MV-4-11 (cell line): Measurements from ENCODE around the gene KRT83.
A peak's percentile ranks its signal among the peaks of the same experiment; 100 is the strongest.
"Not testable (repeated sequence)": the region's sequence is repeated elsewhere in the genome, so short reads cannot be mapped to it uniquely, and the experiment has no call there.

Experiments used
- DNase-seq: peaks from one replicate; lab custom pipeline; 2025; lab: John Stamatoyannopoulos, UW

KRT83 gene

GRCh38 chr12:52308806-52309425, 12.3 kb downstream of the KRT83 start:
- no peak for DNase-seq

DNA sequence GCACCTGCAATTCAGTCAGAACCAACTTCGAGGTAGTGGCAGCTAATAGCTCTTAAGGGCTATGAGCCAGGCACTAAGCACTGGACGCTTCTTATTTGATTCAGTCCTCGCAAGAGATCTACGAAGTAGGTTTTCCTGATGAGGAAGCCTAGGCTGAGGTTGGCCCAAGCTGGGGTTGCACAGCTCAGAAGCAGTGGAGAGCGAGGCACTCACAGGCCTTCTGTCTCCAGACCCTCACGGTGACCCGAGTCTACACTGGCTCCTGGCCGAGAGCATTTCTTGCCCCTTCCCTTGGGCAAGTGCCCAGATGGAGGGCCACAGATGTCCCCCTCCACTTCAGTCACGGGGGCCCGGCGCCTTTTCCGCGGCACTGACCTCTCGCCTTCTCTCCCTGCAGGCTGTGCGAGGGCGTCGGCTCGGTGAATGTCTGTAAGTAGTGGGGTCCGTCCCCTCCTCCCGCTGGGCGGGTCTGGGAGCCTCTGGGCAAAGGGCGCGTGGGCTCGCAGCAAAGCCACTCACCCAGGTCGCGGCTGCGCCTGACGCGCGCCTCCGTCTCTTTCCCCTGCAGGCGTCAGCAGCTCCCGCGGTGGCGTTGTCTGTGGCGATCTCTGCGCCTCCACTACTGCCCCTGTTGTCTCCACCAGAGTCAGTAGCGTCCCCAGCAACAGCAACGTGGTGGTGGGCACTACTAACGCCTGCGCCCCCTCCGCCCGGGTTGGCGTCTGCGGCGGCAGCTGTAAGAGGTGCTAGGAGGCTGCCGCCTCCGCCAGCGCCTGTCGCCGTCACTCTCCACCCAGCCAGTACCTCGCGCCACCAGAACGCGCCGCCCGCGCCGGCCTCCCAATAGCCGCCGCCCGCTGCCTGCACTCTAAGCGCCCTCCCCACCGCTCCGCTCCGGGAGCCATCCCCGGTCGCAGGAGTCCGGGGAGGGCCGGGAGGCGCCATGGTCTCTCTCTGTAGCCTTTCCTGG, 13.1 kb downstream of the KRT83 start:
- no peak for DNase-seq

DNA sequence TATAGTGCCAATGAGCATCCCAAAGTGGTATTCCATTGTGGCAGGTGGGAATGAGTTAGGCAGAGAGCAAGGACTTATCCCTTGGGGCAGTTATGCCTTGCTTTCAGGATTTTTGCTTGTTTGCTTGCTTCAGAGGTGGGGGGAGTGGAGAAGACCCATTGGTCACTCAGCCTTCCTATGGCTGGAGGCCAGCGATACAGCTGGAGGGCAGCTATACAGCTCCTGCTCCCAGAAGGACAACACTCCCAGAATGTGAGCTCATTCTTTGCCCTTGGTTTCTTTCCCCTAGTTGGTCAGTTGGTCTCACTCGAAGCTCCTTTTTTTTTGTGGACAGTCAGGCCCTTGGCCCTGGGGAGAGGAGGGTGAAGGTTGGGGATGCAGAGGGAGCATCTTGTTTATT, 14.5 kb downstream of the KRT83 start:
- no peak for DNase-seq

- no peak for DNase-seq
Measured at GRCh38 chr12:52305921-52306705, 15.1 kb downstream of the KRT83 start.

DNA sequence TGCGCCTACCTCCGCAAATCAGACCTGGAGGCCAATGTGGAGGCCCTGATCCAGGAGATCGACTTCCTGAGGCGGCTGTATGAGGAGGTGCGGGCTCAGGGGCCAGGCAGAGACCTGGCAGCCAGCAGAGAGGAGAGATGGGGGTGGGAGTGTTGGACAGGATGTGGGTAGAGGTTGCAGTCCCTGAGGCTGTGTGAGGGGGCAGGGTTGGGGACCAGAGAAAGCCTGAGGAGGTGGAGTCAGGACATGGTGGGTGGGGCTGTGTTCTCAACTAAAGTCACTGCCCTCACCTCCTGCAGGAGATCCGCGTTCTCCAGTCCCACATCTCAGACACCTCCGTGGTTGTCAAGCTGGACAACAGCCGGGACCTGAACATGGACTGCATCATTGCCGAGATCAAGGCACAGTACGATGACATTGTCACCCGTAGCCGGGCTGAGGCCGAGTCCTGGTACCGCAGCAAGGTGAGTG, 16.2 kb downstream of the KRT83 start:
- DNase-seq: not testable (repeated sequence)

DNA sequence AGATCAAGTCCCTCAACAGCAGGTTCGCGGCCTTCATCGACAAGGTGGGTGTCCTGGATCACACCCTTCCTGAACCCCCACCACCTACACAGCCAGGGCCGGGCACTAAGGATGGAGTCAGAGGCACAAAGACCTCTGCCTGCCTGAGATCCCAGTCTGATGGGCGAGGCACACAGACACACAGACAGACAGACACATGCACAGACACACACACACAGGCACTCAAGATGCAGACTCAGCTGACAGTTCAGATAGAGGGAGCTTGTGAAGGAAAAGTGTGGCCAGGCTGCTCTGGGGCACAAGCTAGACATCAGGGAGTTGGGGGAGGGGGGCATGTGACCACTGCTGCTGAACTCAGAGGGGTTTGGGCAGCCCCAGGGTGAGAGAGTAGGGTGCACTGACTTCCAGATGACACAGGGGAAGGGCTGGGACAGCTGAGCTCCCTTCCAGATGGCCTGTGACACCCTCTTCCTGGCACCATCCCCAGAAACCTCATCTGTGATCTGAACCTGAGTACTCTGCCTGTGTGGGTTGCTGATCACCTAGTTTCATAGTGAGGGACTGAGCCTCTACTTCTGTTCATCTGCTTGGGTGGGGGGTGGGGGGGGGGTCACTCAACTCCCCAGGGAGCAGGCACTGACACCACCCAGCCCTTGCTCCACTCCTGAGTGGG, 18.8 kb downstream of the KRT83 start:
- DNase-seq: not testable (repeated sequence)

DNA sequence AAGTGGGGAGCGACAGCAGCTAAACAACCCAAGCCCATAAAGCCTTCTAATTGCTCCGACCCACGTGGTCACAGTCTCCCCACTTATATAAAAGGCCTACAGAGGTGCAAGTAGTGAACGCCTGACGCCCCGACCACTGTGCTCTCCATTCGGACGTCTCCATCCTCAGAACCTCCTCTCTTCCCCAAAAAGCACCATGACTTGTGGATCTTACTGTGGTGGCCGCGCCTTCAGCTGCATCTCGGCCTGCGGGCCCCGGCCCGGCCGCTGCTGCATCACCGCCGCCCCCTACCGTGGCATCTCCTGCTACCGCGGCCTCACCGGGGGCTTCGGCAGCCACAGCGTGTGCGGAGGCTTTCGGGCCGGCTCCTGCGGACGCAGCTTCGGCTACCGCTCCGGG, 19.5 kb downstream of the KRT83 start:
- DNase-seq: not testable (repeated sequence)

- no peak for DNase-seq
Measured at GRCh38 chr12:52300796-52301691, 20.2 kb downstream of the KRT83 start.

GRCh38 chr12:52298677-52299190, 22.5 kb downstream of the KRT83 start:
- no peak for DNase-seq

DNA sequence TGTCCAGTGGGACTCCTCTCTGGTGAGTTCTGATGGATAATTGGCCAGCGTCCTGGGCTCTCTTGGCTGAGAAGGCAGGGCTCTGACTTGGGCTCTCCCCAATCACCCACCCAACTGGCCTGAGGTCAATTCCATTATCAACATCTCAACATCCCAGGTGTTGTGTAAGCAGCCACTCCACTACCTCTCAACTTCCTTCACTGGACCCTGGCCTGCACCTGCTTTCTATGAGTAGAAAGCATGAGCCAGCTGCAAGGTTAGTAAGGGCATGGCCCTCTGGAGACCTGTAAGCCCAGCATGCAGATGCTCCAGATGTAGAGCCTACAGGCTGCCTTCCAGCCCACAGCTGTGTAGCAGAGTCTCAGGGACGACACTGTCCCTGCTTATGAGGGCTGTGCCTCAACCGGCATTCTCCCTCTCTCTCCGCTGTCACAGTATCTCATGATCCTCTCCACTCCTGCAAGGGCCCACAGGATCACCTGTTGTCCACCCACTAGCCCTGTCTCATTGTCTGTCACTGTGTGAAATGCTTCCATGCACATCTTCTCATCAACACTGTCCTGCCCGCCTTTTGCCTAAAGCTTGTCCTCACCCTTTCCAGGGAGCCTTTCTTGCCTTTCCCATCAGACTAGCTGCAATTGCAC, 24.5 kb downstream of the KRT83 start:
- no peak for DNase-seq

- peak; percentile 62 for DNase-seq
Measured at GRCh38 chr12:52295663-52296062, 25.5 kb downstream of the KRT83 start.

GRCh38 chr12:52294803-52295202, 26.4 kb downstream of the KRT83 start:
- no peak for DNase-seq

DNA sequence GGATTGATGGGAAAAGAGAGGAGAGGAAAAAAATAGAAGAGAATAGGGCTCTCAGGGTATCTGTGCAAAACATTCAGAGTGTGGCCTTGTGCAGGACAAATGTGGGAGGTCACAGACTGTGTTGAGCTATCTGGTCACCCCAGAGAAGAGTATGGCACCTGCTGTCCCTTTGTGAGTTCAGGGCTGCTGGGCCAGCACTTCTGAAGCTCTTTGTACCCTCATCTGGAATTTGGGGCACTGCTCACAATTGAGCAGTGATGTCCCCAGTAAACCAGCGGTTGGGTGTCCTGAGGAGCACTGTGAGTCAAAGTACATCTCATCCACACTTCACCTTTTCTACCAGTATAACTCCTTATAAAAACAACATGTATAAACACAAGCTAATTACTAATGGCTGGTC, 27.3 kb downstream of the KRT83 start:
- no peak for DNase-seq

DNA sequence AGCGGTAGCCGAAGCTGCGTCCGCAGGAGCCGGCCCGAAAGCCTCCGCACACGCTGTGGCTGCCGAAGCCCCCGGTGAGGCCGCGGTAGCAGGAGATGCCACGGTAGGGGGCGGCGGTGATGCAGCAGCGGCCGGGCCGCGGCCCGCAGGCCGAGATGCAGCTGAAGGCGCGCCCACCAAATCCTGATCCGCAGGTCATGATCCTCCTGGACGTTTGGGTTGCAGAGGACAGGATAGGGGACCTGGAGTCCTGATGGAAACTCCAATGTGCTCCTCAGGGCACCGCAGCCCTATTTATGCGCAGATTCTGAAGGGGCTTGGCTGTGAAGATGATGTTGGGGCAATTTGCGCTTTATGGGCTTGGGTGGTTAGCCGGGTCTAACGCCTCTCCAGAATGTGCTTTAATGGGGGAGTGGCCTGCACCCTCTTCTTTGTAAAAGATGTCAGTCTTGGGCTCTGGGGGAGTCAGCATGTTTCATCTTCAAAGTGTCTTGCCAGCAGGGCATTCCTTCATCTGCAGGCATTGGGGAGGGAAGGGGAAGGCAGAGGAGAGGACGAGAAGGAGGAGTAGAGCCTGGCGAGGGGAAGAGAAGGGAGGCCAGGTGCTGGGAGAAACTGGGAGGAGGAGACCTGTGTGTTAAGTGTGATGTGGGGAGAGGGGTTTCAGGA, 29.8 kb downstream of the KRT83 start, which contains the start of gene KRT81:
TSS of gene KRT81 (minus strand) at position 268 of the 669 bp plus-strand sequence. CDS start at position 199, 69 bp downstream.
- no peak for DNase-seq

DNA sequence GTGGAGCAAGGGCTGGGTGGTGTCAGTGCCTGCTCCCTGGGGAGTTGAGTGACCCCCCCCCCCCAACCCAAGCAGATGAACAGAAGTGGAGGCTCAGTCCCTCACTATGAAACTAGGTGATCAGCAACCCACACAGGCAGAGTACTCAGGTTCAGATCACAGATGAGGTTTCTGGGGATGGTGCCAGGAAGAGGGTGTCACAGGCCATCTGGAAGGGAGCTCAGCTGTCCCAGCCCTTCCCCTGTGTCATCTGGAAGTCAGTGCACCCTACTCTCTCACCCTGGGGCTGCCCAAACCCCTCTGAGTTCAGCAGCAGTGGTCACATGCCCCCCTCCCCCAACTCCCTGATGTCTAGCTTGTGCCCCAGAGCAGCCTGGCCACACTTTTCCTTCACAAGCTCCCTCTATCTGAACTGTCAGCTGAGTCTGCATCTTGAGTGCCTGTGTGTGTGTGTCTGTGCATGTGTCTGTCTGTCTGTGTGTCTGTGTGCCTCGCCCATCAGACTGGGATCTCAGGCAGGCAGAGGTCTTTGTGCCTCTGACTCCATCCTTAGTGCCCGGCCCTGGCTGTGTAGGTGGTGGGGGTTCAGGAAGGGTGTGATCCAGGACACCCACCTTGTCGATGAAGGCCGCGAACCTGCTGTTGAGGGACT, 30.6 kb downstream of the KRT83 start:
- not testable (repeated sequence) for DNase-seq

- DNase-seq: not testable (repeated sequence)
Measured at GRCh38 chr12:52287816-52288805, 33.1 kb downstream of the KRT83 start.
